Tongue (tissue), 2 donors: Measurements from ENCODE around the gene OSTF1. TPM values are rescaled to one million over a fixed set of nuclear protein-coding genes. Genes with fewer than 3 reads are reported as not detected.

Experiments
- DNase-seq: peaks from one replicate; pipeline ENCODE4 v3.0.0-alpha.2; 2015
- total RNA-seq: library from RNA; depleted of rRNA; stranded (reverse); fragments of >200 nt; gene quantifications from one replicate; pipeline ENCODE4 v1.2.3, GENCODE V29; 2014

The OSTF1 gene
- total RNA-seq, 1 donor from 2014 or later = 17.8 TPM

- peak; percentile 60 for DNase-seq
Measured at GRCh38 chr9:75085640-75086039, 2.7 kb upstream of the OSTF1 start.

DNA sequence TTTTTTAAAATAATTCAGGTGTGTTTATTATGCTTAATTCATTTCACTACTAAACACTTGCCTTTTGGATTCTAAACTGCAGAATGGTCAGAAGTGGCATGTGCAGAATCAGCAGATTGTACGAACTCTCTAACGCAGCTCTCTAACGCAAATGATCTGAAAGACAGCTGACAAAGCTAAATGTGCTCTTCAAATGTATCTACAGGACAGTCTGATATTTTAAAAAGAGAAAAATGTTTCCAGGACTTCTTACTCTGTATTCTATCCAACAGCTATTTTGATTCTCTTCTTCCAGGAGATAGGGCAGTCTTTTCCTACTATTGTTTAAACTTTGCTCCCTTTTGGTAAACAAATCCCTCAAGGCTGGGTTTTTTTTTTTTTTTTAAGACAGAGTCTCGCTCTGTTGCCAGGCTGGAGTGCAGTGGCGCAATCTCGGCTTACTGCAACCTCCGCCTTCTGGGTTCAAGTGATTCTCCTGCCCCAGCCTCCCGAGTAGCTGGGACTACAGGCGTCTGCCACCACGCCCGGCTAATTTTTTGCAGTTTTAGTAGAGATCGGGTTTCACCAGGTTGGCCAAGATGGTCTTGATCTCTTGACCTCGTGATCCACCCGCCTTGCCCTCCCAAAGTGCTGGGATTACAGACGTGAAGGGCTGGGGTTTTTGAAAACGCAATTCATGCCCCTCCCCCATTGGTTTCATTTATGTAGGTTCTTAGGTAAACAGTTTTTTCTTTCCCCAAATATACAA, 1.6 kb upstream of the OSTF1 start:
- DNase-seq = no peak

GRCh38 chr9:75087289-75087823, 958 bp upstream of the OSTF1 start:
- DNase-seq = peak; percentile 81

- DNase-seq = peak; percentile 69
Measured at GRCh38 chr9:75088646-75089372, 495 bp downstream of the OSTF1 start.

DNA sequence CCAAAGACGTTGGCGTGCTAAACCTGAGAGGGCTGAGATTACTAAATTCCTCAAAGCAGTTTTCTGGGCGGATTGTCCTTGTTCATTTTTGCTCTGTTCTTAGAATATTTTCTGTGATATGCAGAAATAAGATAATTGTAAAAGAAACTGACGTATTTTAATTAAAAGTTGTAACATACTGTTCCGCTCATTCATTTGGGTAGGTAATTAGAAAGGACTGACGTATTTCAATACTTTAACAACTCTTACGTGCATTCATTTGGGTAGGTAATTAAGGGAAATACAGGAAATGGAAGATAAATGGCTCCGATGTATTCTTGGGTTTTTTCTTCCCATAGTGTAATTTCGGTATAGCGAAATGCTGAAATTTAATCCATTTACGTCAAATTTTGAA, 1.1 kb downstream of the OSTF1 start:
- DNase-seq = no peak

DNA sequence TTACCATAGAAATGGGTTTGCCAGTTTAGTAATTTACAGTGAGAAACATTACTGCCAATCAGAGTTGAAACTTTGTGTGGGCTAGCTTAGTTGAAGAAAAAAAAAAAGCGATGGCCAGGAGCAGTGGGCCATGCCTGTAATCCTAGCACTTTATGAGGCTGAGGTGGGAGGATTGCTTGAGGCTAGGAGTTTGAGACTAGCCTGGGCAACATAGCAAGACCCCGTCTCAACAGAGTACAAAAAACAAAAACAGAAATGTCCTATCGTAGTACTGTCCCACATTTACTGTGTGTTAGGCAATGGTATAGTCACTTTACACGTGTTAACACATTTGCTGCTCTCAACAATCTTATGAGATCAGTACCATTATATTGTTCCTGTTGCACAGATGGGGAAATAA, 2.3 kb downstream of the OSTF1 start:
- no peak for DNase-seq

- no peak for DNase-seq
Measured at GRCh38 chr9:75092766-75093165, 4.5 kb downstream of the OSTF1 start.

- DNase-seq = no peak
Measured at GRCh38 chr9:75096796-75097195, 8.5 kb downstream of the OSTF1 start.

DNA sequence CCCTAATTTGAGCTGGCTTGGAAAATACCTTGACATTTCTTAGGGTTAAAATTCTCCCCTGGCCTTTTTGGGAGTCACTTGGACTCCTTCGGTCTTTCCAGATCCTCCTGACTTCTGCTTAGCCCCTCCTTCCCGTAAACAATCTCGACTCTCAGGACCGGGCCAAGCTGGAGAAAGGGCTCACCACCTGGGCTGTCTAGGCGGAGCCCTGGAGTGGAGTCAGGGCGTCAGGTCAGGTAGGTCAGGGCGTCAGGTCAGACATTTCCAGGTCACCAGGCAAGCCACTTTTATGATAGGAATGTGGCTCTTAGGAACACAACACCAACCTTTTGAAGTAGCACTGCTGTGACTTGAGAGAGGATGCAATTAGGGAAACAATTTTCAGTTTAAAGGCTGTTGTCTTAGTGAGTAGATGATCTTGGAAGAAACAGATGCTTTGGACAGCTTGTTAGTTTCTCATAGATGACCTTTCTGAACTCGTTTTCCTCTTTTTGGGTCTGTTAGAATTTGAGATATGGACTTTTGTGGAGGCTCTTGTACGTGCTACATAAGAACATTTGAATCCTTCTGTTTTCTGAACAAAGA, 12.8 kb downstream of the OSTF1 start:
- no peak for DNase-seq

GRCh38 chr9:75102177-75102790, 14.0 kb downstream of the OSTF1 start:
- DNase-seq = no peak

DNA sequence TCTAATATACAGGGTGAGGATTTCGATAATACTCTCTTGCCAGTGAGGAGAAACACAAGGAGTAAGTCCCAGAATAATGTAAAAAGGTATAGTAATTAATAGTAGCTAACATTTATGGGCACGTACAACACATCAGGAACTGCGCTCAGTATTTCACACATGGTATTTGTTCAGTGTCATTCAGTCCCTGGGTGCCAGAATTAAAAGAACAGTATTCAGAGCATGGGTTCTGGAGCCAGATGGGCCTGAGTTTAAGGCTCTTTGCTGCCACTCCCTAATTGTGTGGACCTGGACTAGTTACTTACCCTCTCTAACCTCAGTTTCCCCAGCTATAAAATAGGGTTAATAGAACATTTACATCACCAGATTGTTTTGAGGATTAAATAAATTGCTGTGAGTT, 16.3 kb downstream of the OSTF1 start:
- DNase-seq = no peak

DNA sequence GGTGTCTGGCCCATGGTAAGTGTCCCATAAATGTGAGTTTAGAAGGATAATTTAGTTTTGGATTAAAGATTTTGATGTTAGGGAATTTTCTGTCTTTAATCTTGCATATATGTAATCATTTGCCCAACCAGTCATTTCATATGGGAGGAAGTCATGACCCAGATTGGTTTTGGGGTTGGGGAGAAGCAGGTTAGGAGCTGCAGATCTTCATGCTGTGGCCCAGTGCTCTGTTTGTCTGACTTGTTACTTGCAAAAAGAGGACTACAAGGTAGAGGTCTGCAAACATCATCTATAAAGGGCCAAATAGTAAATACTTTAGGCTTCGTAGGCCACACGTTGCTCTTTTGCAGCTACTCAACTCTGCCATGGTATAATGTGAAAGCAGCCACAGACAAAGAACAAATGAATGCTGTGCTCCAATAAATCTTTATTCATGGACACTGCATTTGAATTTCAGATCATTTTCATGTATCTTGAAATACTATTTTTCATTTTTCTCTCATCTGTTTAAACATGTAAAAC, 16.8 kb downstream of the OSTF1 start:
- no peak for DNase-seq

DNA sequence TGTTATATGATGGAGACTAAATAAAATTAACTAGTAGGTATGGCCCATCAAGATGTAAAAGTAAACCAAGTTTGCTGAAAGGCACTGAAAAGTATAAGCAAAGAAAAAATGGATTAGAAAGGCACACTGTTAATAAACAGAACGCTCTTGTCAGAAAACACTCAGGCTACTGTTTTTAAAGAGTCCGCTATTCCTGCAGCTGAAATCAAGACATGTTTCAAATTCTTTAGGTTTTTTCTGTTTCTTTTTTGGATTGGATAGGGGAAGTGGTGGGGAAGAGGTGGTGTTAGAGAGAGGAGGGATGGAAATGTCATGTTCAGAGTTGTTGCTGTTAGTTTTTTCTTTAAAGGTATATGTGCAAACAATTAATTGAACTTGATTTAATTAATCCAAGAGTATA, 17.5 kb downstream of the OSTF1 start:
- no peak for DNase-seq

GRCh38 chr9:75106857-75107256, 18.5 kb downstream of the OSTF1 start:
- DNase-seq = no peak

DNA sequence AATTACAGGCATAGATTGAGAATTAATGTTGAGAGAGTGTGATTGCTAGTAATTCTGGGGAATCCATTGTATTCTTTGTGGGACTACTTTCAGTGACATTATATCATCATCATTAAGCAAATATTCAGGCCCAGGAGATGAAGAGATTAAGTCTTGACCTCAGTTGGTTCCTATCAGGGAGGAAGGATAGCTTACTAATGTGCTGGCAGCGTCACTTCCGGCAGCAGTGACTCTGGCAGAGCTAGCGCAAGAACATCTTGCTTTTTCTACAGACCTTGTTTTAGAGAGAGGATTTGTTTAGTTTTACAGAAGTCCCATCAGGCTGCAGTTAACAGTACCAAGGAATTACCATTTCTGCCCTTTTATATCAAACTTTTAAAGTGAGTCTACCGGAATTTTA, 20.3 kb downstream of the OSTF1 start:
- DNase-seq = no peak

GRCh38 chr9:75109210-75109839, 21.0 kb downstream of the OSTF1 start:
- DNase-seq = no peak

DNA sequence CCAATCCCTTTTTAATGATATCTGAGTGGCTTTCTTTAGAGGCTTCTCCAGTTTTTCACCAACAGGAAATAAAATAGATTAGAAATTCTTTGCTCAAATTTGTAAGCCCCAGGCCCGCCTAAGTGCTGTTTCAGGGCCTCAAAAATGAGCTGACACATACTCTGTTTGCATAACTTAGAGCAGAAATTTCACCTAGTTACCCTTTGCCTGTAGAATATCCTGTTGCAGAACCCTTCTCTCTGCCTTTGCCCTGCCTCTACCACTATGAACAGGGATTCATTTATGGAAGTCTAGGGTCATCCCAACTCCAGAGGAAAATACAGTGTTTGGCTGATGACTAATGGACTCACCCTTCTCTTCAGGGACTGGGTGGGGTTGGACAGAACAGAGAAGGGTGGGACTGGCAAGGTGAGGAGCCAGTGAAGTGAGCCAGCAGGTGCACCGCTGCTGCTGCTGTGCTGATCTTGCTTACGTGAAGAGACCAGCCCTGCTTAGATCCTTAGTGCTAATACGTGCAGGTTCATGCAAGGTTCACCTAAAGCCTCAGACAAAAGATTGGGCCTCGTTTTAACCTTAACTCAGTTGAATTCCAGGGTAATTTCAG, 22.8 kb downstream of the OSTF1 start:
- peak; percentile 29 for DNase-seq

DNA sequence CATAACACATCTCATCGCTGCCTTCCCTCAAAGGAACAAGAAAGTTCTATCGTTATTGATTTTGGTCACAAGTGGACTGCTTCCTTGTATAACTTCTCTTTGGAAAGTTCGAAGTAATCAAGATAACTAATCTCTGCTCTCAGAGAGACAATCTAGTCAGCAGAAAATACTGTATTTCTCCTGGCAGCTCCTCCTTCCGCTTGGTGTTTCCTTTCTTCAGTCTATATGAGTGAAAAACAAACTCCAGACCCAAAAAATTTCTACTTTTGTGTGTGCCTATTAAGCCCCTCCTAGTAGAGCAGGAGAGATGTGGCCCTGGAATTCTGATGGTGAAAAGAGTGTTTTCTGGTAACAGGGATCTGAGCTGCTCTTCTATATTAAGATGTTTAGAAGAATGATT, 24.5 kb downstream of the OSTF1 start:
- DNase-seq = no peak

DNA sequence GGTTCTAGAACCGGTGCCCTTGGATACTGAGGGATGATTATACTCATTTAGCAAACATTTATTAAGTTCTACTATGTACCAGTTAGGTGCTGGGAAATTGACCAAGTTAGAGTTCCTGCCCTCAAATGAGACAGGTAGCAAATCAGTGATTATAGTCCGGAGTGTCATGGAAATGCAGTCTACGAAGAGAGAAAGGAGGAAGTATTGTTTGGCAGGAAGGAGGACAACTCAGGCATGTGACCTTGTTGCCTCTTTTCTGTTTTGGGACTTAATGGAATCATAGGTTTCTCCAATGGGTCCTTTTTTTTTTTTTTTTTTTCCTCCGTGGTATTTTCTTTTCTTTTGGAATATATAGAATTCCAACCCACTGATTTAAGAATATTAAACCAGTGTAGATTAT, 28.0 kb downstream of the OSTF1 start:
- no peak for DNase-seq

DNA sequence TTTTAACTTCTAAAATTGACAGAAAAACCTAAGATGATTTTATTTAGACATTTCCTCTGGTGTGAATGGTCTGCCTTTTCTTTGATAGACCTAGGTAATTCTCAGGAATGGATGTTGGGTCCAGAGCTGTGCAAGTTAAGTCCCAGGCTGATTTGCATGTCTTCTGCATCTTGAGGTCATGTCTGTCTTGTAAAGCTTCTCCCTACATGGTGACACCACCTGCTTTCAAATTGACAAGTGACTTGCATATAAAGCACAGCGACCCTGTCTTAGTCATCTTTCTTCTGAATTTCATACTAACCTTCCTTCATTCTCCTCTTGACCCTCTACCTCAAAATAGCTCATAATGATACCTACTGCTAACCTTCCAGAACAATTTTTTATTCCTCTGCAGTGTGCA, 29.2 kb downstream of the OSTF1 start:
- DNase-seq = no peak

GRCh38 chr9:75120686-75121085, 32.4 kb downstream of the OSTF1 start:
- no peak for DNase-seq
